Esophagus muscularis mucosa (tissue), 4 donors: ENCODE data around the gene HAPLN1.

Experiments
- CTCF ChIP-seq, 3 experiments: fragments of 200-600 bp in 2 of 3; fragments of 450-650 bp in 1 of 3; sonication (generic) in 2 of 3; IDR thresholded peaks; one replicate each; pipeline ENCODE4 v1.5.1; 2017 to 2019; ENCODE audit warnings: antibody characterized with exemption in 3 of 3, mild to moderate bottlenecking in 2 of 3, moderate library complexity in 1 of 3
- EP300 ChIP-seq: sonication (generic); formaldehyde crosslinking; IDR thresholded peaks from one replicate; pipeline ENCODE4 v1.6.1; 2017; ENCODE audit warnings: antibody characterized with exemption
- POLR2A ChIP-seq: fragments of 450-650 bp; IDR thresholded peaks from one replicate; pipeline ENCODE4 v1.6.1; 2017; ENCODE audit warnings: antibody characterized with exemption, moderate library complexity, mild to moderate bottlenecking, low read depth
- POLR2AphosphoS5 ChIP-seq, 2 donors: sonication (generic); formaldehyde crosslinking; IDR thresholded peaks; one replicate each; pipeline ENCODE4 v1.6.1; 2017; ENCODE audit warnings: antibody characterized with exemption in 2 of 2

- TF ChIP-seq POLR2AphosphoS5 (IDR thresholded peaks at IDR 0.05) (no peak), EP300 (no peak), CTCF (IDR thresholded peaks at IDR 0.05) (no peak), POLR2A (no peak)
Observed at GRCh38 chr5:83750749-83751148, 30.1 kb upstream of the HAPLN1 start.
